Keratinocyte (primary cell): ENCODE measurements around the gene CRACR2B. TPM values are rescaled to one million over a fixed set of nuclear protein-coding genes. Genes with fewer than 3 reads are reported as not detected.

Experiments
- DNase-seq: peaks from one replicate; pipeline ENCODE4 v3.0.0-alpha.2; 2011; ENCODE audit warnings: low read depth, missing footprints, low spot score
- FAIRE-seq: peaks from 2 replicates; lab custom pipeline; 2011; peaks lifted over from hg19 to GRCh38; lab: Jason Lieb, UNC
- H2AFZ ChIP-seq: 2 replicates; pipeline ENCODE4 v1.6.0; 2012; ENCODE audit warnings: low read length, control low read depth, inconsistent platforms; ENCODE audit not compliant: control insufficient read depth
- H3K27ac ChIP-seq: 2 replicates; pipeline ENCODE4 v1.5.1; 2011; ENCODE audit warnings: low read length; ENCODE audit not compliant: control insufficient read depth, insufficient read depth
- H3K27me3 ChIP-seq: 3 replicates; pipeline ENCODE4 v1.6.0; 2011; ENCODE audit warnings: low read length; ENCODE audit not compliant: control insufficient read depth, insufficient read depth; ENCODE audit errors: extremely low read depth
- H3K36me3 ChIP-seq, 2 experiments: 2 replicates in 1 of 2; 3 replicates in 1 of 2; pipeline ENCODE4 v1.5.1; 2011; ENCODE audit warnings: low read length in 2 of 2, mild to moderate bottlenecking in 1 of 2; ENCODE audit not compliant: control insufficient read depth in 2 of 2, insufficient read depth in 2 of 2; ENCODE audit errors: extremely low read depth in 1 of 2
- H3K4me1 ChIP-seq: 3 replicates; pipeline ENCODE4 v1.5.1; 2011; ENCODE audit warnings: low read length; ENCODE audit not compliant: control insufficient read depth, insufficient read depth; ENCODE audit errors: extremely low read depth
- H3K4me2 ChIP-seq: 3 replicates; pipeline ENCODE4 v1.6.0; 2011; ENCODE audit warnings: low read depth, low read length; ENCODE audit not compliant: control insufficient read depth, insufficient read depth; ENCODE audit errors: extremely low read depth
- H3K4me3 ChIP-seq, 3 experiments: fragments of 200-600 bp in 1 of 3; sonication (generic) in 1 of 3; 2 replicates in 2 of 3; 3 replicates in 1 of 3; pipeline ENCODE4 v1.5.1; 2011 to 2016; ENCODE audit warnings: low read length in 3 of 3, mild to moderate bottlenecking in 3 of 3, control low read depth in 2 of 3, inconsistent platforms in 1 of 3, low read depth in 1 of 3, mixed read lengths in 1 of 3, mixed run types in 1 of 3, moderate library complexity in 1 of 3; ENCODE audit not compliant: control insufficient read depth in 2 of 3, insufficient read depth in 2 of 3; ENCODE audit errors: extremely low read depth in 1 of 3
- H3K79me2 ChIP-seq: 2 replicates; pipeline ENCODE4 v1.6.0; 2012; ENCODE audit warnings: low read length; ENCODE audit not compliant: control insufficient read depth, insufficient read depth
- H3K9ac ChIP-seq: 3 replicates; pipeline ENCODE4 v1.6.0; 2011; ENCODE audit warnings: low read length; ENCODE audit not compliant: control insufficient read depth, insufficient read depth; ENCODE audit errors: extremely low read depth
- H3K9me1 ChIP-seq: 3 replicates; pipeline ENCODE4 v1.6.0; 2011; ENCODE audit warnings: low read length; ENCODE audit not compliant: control insufficient read depth, insufficient read depth; ENCODE audit errors: extremely low read depth
- H3K9me3 ChIP-seq: 2 replicates; pipeline ENCODE4 v1.5.1; 2012; ENCODE audit warnings: low read depth, low read length; ENCODE audit not compliant: control insufficient read depth
- H4K20me1 ChIP-seq: 3 replicates; pipeline ENCODE4 v1.6.0; 2011; ENCODE audit warnings: low read length; ENCODE audit not compliant: control insufficient read depth, insufficient read depth; ENCODE audit errors: extremely low read depth
- CTCF ChIP-seq, 3 experiments: IDR thresholded peaks in 1 of 3; conservative IDR thresholded peaks in 1 of 3; optimal IDR thresholded peaks in 1 of 3; 2 replicates in 2 of 3; 3 replicates in 1 of 3; pipeline versions ENCODE3 to v1.5.1; 2011; ENCODE audit warnings: low read length in 3 of 3, mild to moderate bottlenecking in 3 of 3, moderate library complexity in 2 of 3, control low read depth in 1 of 3, inconsistent platforms in 1 of 3; ENCODE audit not compliant: insufficient read depth in 2 of 3; ENCODE audit errors: extremely low read depth in 1 of 3
- EZH2 ChIP-seq: IDR thresholded peaks from one replicate; pipeline ENCODE4 v1.6.1; 2012; ENCODE audit warnings: inconsistent platforms, mild to moderate bottlenecking, low read length, moderate library complexity
- dilution Hi-C: fragments of 300-500 bp; cut with MboI; formaldehyde crosslinking; loops from one replicate; pipeline ENCODE4 v1.7.0; 2020; ENCODE audit warnings: low sequenced_read_pairs; ENCODE audit not compliant: extremely low pct_ligation_motif_present
- polyA plus RNA-seq, 5 experiments: library from polyadenylated mRNA; depleted of rRNA in 3 of 5; stranded (reverse) in 3 of 5; stranded (forward) in 1 of 5; unstranded in 1 of 5; fragments of >200 nt; gene quantifications; 1 replicate in 1 of 5; 2 replicates in 3 of 5; 3 replicates in 1 of 5; pipeline versions ENCODE4 v1.2.1 to v1.2.3, GENCODE V29; 2011 to 2012; ENCODE audit warnings: missing spikeins in 2 of 5, low read depth in 1 of 5, low replicate concordance in 1 of 5

Gene CRACR2B
- polyA plus RNA-seq, 1 donor (not counting 4 experiments of a cell fraction or from before 2014, with no cell fraction given): 0.17 TPM

GRCh38 chr11:787084-787675 lies 40.5 kb upstream of the CRACR2B start:
- no peak overlapping the region for H3K27ac ChIP-seq
- H3K9ac ChIP-seq: no peak overlapping the region
- H3K9me3 ChIP-seq: no peaks in the 10 kb centered on the region
- no peaks in the 10 kb centered on the region for H4K20me1 ChIP-seq
- H2AFZ ChIP-seq: no peak overlapping the region
- H3K4me1 ChIP-seq: peaks cover 9% of the 10 kb centered on the region
- peaks cover 8% of the 10 kb centered on the region for H3K27me3 ChIP-seq
- H3K79me2 ChIP-seq: no peaks in the 10 kb centered on the region
- TF ChIP-seq EZH2 (no peak), CTCF (optimal IDR thresholded peaks at IDR 0.05 in 1 of 3, IDR thresholded peaks at IDR 0.05 in 1 of 3, conservative IDR thresholded peaks at IDR 0.05 in 1 of 3; ENCODE audit: extremely low read depth in 1 of 3, insufficient read depth in 2 of 3, low read length in 3 of 3) (no peak)
- dilution Hi-C loops: no loop called here
- no peaks in the 10 kb centered on the region for H3K9me1 ChIP-seq
- no peak overlapping the region for H3K4me3 ChIP-seq
- peaks cover 0 to 3% of the 10 kb centered on the region in 2 experiments for H3K36me3 ChIP-seq
- FAIRE-seq (no peak), DNase-seq (no peak)
- no peak overlapping the region for H3K4me2 ChIP-seq

GRCh38 chr11:788009-788640 lies 39.6 kb upstream of the CRACR2B start:
- Histone ChIP-seq H3K79me2 (no peaks in the 10 kb centered on the region), H2AFZ (no peak overlapping the region), H3K4me1 (peaks cover 6% of the 10 kb centered on the region), H3K4me2 (no peak overlapping the region), H3K27me3 (peaks cover 8% of the 10 kb centered on the region), H3K36me3 (peaks cover 2 to 4% of the 10 kb centered on the region in 2 experiments), H3K9me1 (no peaks in the 10 kb centered on the region), H3K9me3 (no peaks in the 10 kb centered on the region), H3K4me3 (no peak overlapping the region), H3K27ac (no peak overlapping the region), H3K9ac (no peak overlapping the region), H4K20me1 (no peaks in the 10 kb centered on the region)
- dilution Hi-C loops: no loop called here
- DNase-seq: no peak
- no peak for TF ChIP-seq CTCF (optimal IDR thresholded peaks at IDR 0.05 in 1 of 3, IDR thresholded peaks at IDR 0.05 in 1 of 3, conservative IDR thresholded peaks at IDR 0.05 in 1 of 3; ENCODE audit: extremely low read depth in 1 of 3, insufficient read depth in 2 of 3, low read length in 3 of 3)
- no peak for TF ChIP-seq EZH2
- no peak for FAIRE-seq
